Smooth muscle cell of bladder (primary cell): ENCODE measurements around the gene PSMC3. TPM values are rescaled to one million over a fixed set of nuclear protein-coding genes. Genes with fewer than 3 reads are reported as not detected.

Experiments
- total RNA-seq: library from RNA; depleted of rRNA; stranded (reverse); fragments of >200 nt; gene quantifications from 2 replicates; pipeline ENCODE4 v1.2.3, GENCODE V29; 2014

Gene PSMC3
- 165 and 186 TPM in 2 replicates for total RNA-seq

GRCh38 chr11:47426062-47426956 lies at the start of gene PSMC3:
Gene PSMC3 (minus strand): TSS chr11:47426439. CDS start chr11:47426279, 160 bp downstream.

GRCh38 chr11:47448566-47449427 lies 22.6 kb upstream of the PSMC3 start, which contains the start of gene RAPSN:
Gene RAPSN (minus strand): TSS chr11:47449136. CDS start chr11:47448964, 172 bp downstream.

GRCh38 chr11:47407746-47408590 lies 18.3 kb downstream of the PSMC3 start, which contains the start of gene SLC39A13:
Gene SLC39A13 (plus strand): TSS chr11:47408590. CDS start chr11:47410095, 1,505 bp downstream.

GRCh38 chr11:47378010-47378835 lies 48.0 kb downstream of the PSMC3 start, which contains the start of gene SPI1:
Gene SPI1 (minus strand): TSS chr11:47378547. CDS start chr11:47378353, 194 bp downstream.

Other genes starting within 250 kb of the PSMC3 start
- 82.6 and 85.6 TPM in 2 replicates for gene ARFGAP2, start 249.6 kb downstream of the PSMC3 start, total RNA-seq
- gene PACSIN3, start 240.0 kb downstream of the PSMC3 start, total RNA-seq, result 18.2 and 19.3 TPM in 2 replicates
- 35.6 and 38.1 TPM in 2 replicates for gene DDB2, start 211.5 kb downstream of the PSMC3 start, total RNA-seq
- gene ACP2, start 177.6 kb downstream of the PSMC3 start, total RNA-seq, result 13.9 and 16.4 TPM in 2 replicates
- gene NR1H3, start 168.4 kb downstream of the PSMC3 start, total RNA-seq, result 21.1 and 23.5 TPM in 2 replicates
- 9.2 and 12.0 TPM in 2 replicates for gene MADD, start 156.3 kb downstream of the PSMC3 start, total RNA-seq
- gene MYBPC3, start 73.7 kb downstream of the PSMC3 start, total RNA-seq, result not detected in 2 replicates
- gene SPI1, start 47.9 kb downstream of the PSMC3 start, total RNA-seq, result not detected in 2 replicates
- gene SLC39A13, start 17.8 kb downstream of the PSMC3 start, total RNA-seq, result 38.4 and 47.0 TPM in 2 replicates
- gene RAPSN, start 22.7 kb upstream of the PSMC3 start, total RNA-seq, result 0.18 TPM in 1 of 2 replicates, not detected in the other
- 60.4 and 65.7 TPM in 2 replicates for gene CELF1, start 126.7 kb upstream of the PSMC3 start, total RNA-seq
- gene PTPMT1, start 139.2 kb upstream of the PSMC3 start, total RNA-seq, result 62.2 and 75.3 TPM in 2 replicates
- gene KBTBD4, start 152.5 kb upstream of the PSMC3 start, total RNA-seq, result 20.3 and 20.8 TPM in 2 replicates
- gene NDUFS3, start 152.6 kb upstream of the PSMC3 start, total RNA-seq, result 75.7 and 82.6 TPM in 2 replicates
- gene FAM180B, start 160.2 kb upstream of the PSMC3 start, total RNA-seq, result 0.09 TPM in 1 of 2 replicates, not detected in the other
- 0.09 TPM in 1 of 2 replicates, not detected in the other for gene C1QTNF4, start 168.0 kb upstream of the PSMC3 start, total RNA-seq
- gene MTCH2, start 216.1 kb upstream of the PSMC3 start, total RNA-seq, result 62.7 and 70.1 TPM in 2 replicates